GM21423 (cell line): ENCODE data around the gene ABCG5.

ENCODE experiments used
- ATAC-seq: cut with Tn5 transposase; IDR thresholded peaks from one replicate; pipeline ENCODE4 v1.9.1; 2021; ENCODE audit warnings: mild to moderate bottlenecking, moderate library complexity; ENCODE audit not compliant: unreplicated experiment

The ABCG5 gene

GRCh38 chr2:43810888-43811287 lies 27.8 kb downstream of the ABCG5 start:
- ATAC-seq: no peak

DNA sequence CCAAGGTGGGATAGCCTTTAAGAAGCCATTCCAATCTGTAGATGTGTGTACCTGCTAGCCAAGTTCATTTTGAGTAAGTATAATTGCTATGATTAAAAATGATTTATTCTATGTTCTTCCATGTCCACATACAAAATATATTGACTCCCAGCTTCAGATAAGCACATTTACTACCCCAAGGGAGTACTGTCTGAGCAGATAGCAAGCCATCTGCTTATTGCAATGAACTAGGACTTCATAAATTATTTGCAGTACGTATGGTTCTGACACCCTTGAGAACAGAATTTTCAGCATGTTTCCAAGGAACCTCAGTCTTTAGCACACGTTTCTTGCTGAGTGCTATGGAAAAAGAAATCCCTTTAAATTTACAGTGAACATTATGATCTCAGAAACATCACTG lies 28.2 kb downstream of the ABCG5 start:
- ATAC-seq: no peak

DNA sequence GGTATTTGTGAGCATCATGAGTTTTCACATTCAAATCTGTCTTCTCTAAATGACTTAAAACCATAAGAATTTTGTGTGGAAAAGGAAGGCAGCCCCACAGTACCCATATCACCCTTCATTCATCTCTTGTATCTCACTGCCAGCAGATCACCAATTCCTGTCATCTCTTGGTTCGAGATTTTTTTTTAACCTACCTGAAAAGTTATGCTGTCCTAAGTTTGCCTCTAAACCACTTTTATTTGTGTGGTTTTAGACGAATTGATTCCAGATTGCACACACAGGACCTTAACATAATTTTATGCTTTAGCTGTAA lies 32.0 kb downstream of the ABCG5 start:
- ATAC-seq: no peak

GRCh38 chr2:43803113-43803512 lies 35.5 kb downstream of the ABCG5 start:
- ATAC-seq: no peak

- ATAC-seq: no peak
Observed at GRCh38 chr2:43802135-43802534, 36.5 kb downstream of the ABCG5 start.

- ATAC-seq: no peak
Observed at GRCh38 chr2:43800894-43801293, 37.7 kb downstream of the ABCG5 start.

DNA sequence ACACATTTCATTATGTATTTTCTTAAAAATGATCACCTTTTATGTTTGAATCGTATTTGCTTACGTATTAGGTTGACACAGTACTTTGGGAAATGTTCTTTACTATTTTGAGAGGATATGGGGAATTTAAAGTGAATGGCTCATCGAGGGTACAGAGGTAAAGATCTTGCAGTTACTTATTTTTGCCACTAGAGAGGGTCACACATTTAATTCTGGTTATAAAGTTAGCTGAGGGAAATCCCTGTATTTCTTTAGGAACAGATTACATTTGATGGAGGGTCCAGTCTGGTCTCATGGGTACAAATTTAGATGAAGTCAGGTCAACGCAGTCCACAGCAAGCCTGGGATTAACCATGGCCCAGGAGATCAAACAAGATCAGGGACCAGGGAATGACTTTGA lies 40.3 kb downstream of the ABCG5 start:
- ATAC-seq: no peak

GRCh38 chr2:43796206-43796605 lies 42.4 kb downstream of the ABCG5 start:
- no peak for ATAC-seq

- ATAC-seq: no peak
Observed at GRCh38 chr2:43794956-43795355, 43.7 kb downstream of the ABCG5 start.

- peak; percentile 62 for ATAC-seq
Observed at GRCh38 chr2:43792653-43793052, 46.0 kb downstream of the ABCG5 start.

DNA sequence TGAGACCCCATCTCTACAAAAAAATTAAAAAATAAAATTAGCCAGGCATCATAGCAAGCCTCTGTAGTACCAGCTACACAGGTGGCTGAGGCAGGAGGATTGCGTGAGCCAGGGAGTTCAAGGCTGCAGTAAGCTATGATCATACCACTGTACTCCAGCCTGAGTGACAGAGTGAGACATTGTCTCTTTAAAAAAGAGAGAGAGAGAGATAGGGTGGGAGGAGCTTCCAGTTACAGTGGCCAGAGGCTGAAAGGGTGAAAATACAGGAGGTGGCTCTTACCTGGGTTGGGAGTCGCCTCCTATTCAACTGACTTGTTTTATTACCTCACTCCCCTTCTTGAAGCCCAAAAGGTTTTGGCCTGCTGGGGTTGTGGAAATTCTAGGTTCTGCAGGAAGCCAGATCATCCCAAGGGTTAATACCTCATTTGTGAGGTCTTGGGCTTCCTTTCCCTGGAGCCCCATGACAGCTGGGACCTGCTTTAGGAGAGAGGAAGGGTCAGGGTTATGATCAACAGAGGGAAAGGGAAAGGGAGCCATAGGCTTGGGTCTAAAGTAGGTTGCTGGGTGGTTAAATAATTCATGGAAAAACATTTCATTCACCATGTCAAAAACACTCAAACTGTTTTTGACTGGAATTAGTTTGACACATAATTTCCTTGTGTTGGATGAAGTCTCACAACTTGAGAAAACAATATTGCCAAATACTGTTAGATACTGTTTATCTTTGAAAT lies 47.4 kb downstream of the ABCG5 start:
- no peak for ATAC-seq

DNA sequence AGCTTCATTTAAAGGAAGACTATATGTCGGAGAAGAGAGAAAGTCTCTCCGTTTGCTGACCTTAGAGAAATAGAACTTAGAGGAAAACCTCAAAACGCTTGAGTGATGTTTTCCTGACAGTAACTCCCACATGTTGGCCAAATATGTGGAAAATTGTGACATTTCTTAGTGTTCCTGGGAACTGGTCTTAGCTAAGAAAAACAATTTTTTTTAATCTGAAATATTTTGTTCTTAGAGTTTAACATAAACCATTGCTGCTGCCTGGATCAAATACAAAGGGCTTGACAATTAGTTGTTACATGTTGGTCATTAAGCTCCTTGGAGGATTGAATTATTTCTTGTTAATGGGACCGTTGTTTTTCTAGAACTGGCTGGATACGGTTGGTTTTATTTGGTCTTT lies 48.5 kb downstream of the ABCG5 start:
- ATAC-seq: no peak

GRCh38 chr2:43788646-43789045 lies 50.0 kb downstream of the ABCG5 start:
- no peak for ATAC-seq

GRCh38 chr2:43787895-43788294 lies 50.7 kb downstream of the ABCG5 start:
- no peak for ATAC-seq

GRCh38 chr2:43778233-43778632 lies 60.4 kb downstream of the ABCG5 start:
- ATAC-seq: no peak

DNA sequence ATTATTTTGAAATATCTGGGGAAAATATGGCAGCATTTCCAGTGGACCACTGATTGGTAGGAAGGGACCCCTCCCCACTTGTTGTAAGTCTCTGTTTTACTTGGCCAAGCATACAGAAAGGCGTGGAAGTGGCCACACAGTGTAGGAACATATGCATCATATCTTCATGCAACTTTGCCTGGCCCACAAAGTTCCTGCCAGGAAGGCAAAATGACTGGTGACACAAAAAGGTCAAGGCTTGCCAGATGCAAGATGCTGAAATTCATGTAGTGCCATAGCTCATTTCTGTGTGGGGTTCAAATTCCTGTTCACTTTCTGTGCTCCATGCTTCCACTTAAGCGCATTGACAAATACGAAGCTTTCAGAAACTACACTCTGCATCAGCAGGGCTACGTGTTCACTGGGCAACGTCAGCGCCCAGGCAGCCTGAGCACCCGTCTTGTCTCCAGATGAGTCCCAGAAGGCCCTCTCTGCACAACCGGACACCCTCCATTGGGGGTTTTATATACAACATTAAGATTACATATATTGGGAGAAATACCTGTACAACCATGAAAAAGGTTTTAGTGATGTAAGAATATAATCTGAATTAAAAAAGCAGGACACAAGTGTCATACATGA lies 61.2 kb downstream of the ABCG5 start:
- no peak for ATAC-seq

DNA sequence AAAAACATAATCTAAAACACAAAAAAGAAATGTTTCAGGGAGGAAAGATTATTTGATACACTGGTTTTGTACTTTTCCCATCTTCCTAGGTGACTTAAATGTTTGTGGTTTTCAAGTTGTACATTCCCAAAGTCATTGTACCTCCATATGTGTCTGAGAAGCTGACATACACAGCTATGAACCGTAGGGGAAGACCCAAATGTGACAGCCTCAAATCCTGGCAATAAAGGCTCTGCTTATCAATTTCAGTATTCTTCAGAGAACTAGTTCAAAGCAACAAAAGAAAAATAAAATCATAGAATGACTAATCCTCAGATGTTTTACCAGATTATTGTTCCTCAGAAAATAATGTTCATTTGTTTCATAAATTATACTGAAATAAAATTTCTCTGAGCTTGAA lies 62.3 kb downstream of the ABCG5 start:
- no peak for ATAC-seq

- no peak for ATAC-seq
Observed at GRCh38 chr2:43774617-43775016, 64.0 kb downstream of the ABCG5 start.

DNA sequence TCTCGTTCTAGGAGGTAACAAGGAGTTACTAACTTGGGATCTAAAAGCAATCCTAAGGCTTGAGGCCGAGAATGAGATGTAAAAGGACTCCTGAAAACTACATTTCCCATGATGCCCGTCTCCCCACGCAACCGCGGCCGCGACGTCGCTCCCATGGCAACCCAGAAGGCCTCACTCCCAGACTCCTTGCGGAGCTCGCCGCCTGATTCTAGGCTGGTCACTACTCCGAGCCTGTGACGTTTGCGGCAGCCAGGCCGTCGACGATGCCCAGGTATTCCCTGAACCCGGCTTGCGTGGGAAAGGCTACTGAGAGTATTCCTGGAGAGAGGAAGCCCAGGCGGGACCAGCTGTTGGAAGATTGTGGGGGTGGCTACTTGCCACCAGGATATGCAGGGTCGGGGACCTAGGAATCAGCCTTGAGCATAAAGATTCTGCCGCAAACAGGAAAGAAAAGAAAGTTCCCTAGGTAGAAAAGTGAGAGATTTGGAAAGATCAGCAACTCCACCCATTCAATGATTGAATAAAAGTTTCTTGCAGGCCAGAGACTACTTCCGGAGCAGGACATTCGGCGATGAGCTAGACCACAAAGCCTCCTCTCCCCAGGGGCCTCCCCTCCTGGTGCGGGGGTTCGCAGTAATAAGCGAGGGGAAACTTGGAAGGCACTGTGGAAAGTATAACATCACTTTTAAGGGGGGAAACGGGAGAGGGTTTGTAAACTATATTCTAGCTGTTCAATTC lies 64.6 kb downstream of the ABCG5 start, which contains the start of gene DYNC2LI1:
DYNC2LI1 (plus strand) TSS at position 164 of the 738 bp plus-strand sequence; CDS start at position 264, 100 bp downstream.
- ATAC-seq: peak; percentile 99

GRCh38 chr2:43766006-43766405 lies 72.6 kb downstream of the ABCG5 start:
- no peak for ATAC-seq

DNA sequence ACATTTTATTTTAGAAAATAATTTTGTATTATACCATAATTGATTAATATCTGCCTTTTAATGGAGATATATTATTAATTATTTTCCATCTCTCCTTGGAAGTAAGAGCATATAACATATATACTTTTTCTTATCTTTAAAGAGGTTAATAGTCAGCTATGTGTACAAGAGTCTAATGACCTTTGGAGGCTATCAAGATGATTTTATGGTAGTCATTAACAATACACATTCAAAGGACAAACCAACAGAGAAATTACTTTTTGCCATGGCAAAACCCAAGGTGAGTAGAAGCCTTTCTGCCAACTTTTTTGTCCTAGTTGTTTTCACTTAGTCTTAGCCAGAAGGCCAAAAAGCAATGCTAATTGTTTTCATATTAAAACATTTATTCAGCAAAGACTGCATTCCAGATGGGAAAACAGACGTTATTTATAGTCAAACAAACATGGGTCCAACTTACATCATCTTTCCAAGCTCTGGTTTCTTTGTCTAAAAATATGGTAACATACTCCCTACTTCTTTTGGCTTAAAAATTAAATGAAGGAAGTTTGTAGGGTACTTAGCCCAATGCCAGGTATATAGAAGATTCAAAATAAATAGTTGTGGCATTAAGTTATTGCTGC lies 74.4 kb downstream of the ABCG5 start:
- ATAC-seq: no peak

- ATAC-seq: no peak
Observed at GRCh38 chr2:43763091-43763490, 75.5 kb downstream of the ABCG5 start.
